ENCODE results near the gene CNOT4. TPM values are rescaled to one million over a fixed set of nuclear protein-coding genes. Genes with fewer than 3 reads are reported as not detected.

CNOT4 gene
- total RNA-seq, 2 experiments from 2014 or later = 24.0 to 26.8 TPM

- H3K4me3 Mint-ChIP-seq = no peak overlapping the region
- H3K9me3 Mint-ChIP-seq = no peaks in the 10 kb centered on the region
- H3K27ac Mint-ChIP-seq = no peak overlapping the region
- no peaks in the 10 kb centered on the region for H3K27me3 Mint-ChIP-seq
- ChIA-PET CTCF (no interaction called here), POLR2A (no interaction called here)
- no peaks in the 10 kb centered on the region for H3K4me1 Mint-ChIP-seq
- no peaks in the 10 kb centered on the region for H3K36me3 Mint-ChIP-seq (ENCODE audit: low read depth)
- no peak for DNase-seq
Observed at GRCh38 chr7:135313971-135314370, 195.9 kb downstream of the CNOT4 start.

Other genes with a start within 250 kb of the CNOT4 start
- gene NUP205, start 47.8 kb upstream of the CNOT4 start, total RNA-seq = 10 to 100 TPM; 88.8 to 99.5 TPM
- 10 to 100 TPM; 25.2 to 26.0 TPM for gene STMP1, start 152.4 kb upstream of the CNOT4 start, total RNA-seq
- gene SLC13A4, start 218.1 kb upstream of the CNOT4 start, total RNA-seq = not detected
- not detected for gene FAM180A, start 238.7 kb upstream of the CNOT4 start, total RNA-seq